ENCODE results near the gene DRD2.

DRD2 gene

DNA sequence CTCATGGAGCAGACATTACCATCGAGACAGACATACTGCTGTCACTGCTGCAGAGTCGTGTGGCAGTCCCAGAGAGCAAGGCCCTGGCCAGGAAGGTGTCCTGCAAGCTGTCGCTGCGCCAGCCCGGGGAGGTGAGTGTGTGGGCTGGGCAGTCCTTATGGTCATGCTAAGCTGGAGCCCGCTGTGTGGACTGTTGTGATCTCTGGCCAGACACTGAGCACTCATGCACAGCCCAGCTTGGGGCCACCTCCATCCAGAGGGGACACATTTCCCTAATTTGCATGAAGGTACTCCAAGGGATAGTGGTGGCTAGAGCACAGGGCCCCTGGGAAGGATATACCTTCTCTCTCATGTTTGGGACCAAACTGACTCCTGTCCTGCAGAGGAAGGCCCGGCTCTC is 78.0 kb downstream of the DRD2 start:
- DNase-seq: no peak

DNA sequence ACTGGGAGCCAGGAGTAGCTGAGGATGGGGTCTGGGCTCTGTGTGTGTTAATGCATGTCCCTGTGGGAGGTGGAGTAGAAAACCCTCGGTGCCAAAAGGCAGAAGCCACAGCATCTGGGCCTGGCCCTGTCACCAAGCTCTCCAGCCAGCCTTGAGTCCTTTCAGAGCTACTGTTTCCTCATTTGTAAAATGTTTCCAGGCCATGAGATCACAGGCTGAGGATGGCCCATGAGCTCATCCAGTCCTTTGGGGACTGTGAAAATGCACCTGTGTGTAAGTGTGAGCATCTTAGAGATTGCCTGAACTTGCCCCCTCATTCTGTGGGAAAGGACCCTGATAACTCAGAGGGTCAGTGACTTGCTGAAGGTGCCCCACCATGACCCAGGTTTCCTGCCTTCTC is 78.5 kb downstream of the DRD2 start:
- no peak for DNase-seq

- no peak for DNase-seq
Observed at GRCh38 chr11:113395782-113396336, 79.3 kb downstream of the DRD2 start.

DNA sequence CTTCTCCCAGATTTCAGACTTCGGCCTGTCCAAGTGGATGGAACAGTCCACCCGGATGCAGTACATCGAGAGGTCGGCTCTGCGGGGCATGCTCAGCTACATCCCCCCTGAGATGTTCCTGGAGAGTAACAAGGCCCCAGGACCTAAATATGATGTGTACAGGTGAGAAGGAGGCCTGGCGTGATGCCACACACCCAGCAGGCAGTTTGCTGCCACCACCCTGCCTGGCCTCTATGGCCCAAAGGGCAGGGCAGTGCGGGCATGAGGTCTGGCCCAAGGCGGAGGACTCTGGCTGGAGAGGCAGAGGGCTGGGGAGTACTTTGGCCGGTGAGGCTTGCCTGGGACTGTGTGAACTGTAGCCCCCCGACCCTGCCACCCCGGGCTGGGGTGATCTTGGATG is 80.3 kb downstream of the DRD2 start:
- DNase-seq: no peak

GRCh38 chr11:113393501-113393985 is 81.7 kb downstream of the DRD2 start:
- no peak for DNase-seq

- DNase-seq: no peak
Observed at GRCh38 chr11:113392236-113392921, 82.8 kb downstream of the DRD2 start.

DNA sequence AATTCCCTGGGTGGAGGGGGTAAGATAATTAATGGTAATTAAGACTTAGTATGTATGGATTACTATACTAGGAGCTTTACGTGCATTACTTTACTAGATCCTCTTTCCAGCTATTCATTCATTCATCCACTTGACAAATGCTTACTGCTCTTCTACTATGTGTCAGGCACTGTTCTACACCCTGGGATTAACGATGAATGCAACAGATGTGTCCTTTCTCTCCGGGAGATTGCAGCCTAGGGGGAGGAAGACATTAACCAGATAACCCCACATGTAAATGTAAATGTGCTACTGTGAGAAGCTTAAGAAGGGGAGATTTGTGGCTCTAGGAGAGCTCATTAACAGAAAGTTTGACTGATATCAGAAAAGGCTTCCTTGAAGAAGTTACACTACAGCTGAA is 85.9 kb downstream of the DRD2 start:
- DNase-seq: no peak

DNA sequence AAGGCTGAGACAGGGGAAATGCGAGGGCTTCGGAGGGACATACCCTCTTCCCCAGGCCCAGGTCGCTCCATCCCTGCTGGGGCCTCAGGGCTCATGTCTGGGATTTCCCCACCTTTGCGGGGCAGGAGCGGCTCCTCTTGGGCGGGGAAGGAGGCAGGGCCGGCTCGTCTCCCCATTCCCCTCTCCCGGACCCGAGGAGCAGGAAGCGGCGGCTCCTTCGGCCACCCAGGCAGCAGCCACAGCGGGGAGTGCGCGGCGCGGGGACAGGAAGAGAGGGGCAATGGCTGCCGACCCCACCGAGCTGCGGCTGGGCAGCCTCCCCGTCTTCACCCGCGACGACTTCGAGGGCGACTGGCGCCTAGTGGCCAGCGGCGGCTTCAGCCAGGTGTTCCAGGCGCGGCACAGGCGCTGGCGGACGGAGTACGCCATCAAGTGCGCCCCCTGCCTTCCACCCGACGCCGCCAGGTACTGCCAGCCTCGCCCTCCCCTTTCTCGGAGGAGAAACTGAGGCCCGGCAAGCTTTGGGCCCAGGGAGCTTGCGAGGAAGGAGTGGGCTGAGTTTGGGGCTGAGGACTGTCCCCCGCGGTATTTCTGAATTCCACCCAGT is 87.5 kb downstream of the DRD2 start, which contains the start of gene ANKK1:
Gene ANKK1 (plus strand): TSS at position 175 of the 607 bp plus-strand sequence. CDS start 106 bp downstream, at position 281.
- no peak for DNase-seq

DNA sequence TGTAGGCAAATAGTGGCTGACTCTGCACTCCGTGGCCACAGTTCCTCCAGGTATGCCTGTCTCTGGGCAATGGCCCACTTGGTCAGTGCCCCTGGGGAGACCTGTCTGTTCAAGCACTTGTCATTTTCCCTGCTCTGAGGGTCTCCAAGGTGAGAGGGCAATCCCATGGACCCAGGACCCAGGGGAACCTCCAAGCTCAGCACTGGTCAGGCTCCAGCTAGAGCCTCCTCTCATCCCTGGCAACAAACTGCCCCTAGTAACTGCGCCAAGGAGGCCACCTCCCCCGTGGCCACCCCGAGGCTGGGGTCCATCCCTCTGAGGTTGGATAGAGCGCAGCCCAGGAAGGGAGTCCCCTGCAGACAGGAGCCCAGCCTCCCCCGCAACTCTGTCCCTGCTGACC is 88.3 kb downstream of the DRD2 start:
- DNase-seq: no peak

DNA sequence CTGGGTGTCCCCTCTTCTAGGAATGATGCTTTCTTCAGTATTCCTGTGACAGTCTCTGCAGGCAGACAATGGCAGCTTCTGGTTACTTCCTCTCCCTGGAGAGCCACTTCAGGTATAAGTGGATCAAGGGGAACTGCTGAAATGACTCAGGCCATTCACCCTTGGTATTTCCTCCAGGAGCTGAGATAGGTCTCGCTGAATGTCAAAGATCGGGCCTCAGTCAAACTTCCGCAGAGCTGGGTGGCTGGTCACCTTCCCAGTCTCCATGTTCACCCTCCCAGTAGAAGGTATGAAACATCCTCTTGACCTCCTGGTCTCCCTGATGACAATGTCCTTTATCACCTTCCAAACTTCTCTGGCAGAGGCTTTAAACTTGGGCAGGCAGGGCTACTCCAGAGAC is 89.4 kb downstream of the DRD2 start:
- no peak for DNase-seq

DNA sequence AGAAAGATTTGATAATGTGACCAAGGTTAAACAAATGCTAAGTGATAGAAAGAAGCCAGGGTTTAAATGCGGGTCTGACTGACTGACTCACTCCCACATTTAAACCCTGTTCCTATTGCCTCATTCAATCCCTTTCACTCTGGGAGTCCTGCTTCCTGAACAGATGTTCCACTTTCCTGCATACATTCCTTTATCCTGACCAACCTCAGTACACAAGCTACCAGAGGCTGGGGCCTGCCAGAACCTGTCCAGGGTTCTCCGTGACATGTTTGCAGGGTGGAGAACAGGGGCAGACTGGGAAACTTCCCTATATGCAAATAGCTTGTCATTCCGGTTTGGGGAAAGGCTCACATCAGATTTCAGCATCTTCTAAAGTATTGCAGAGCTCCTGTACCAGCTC is 90.6 kb downstream of the DRD2 start:
- peak; percentile 85 for DNase-seq

DNA sequence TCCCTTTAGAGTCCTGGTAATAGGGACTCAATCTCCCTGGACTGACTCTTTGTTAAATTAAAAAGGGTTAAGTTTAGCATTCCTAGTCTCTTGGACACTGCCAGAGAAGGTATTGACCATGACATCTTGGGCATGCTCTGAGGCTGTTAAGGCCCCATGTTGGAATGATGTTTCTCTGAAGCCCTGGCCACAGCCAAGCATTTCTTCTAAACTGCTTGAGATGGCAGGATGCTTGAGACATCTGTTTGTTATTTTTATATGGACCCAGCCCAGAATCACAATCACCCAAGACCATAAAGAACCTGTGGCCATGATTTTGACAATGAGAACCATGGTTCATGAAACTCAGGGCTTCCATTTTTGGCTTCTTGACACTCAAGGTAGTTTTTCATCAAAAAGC is 93.1 kb downstream of the DRD2 start:
- DNase-seq: no peak

GRCh38 chr11:113378692-113379091 is 96.5 kb downstream of the DRD2 start:
- DNase-seq: no peak

GRCh38 chr11:113377681-113378412 is 97.4 kb downstream of the DRD2 start:
- peak; percentile 25 for DNase-seq

GRCh38 chr11:113376156-113376555 is 99.0 kb downstream of the DRD2 start:
- no peak for DNase-seq

DNA sequence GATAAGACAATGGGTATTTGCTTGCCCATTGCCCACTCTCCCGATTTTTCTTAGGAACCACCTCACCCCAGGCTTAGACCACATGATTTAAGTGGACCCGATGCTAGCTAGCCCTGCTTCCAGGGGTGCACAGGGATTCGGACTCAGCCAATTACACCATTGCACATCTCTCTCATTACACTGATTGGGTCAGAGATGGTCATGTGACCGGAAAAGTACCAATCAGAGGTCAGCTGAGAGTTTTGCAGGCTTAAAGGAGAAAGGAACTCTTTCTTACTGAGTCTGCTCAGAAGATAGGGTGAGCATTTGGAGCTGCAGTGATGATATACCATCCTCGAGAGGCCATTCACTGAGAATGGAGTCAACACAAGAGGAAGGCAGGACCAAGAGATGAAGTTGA is 99.8 kb downstream of the DRD2 start:
- DNase-seq: no peak

GRCh38 chr11:113373981-113374560 is 101.1 kb downstream of the DRD2 start:
- no peak for DNase-seq

GRCh38 chr11:113373306-113373705 is 101.9 kb downstream of the DRD2 start:
- peak; percentile 50 for DNase-seq

DNA sequence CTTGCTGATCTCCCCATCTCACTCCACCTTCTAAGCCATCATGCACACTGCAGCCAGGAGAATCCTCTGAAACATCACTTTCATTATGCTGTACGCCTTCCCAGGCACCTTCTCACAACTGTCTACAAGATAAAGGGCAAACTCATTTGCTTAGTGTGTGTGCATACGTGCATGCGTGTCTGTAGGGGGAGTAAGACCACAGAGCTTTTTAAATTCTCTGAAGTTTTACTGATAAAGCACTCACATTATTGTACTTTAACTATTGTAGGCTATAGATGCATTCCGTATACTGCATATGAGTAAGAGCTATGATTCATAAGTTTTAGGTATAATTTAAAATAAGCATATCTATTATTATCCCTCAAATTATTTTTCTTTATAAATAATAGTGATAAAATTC is 102.9 kb downstream of the DRD2 start:
- no peak for DNase-seq

DNA sequence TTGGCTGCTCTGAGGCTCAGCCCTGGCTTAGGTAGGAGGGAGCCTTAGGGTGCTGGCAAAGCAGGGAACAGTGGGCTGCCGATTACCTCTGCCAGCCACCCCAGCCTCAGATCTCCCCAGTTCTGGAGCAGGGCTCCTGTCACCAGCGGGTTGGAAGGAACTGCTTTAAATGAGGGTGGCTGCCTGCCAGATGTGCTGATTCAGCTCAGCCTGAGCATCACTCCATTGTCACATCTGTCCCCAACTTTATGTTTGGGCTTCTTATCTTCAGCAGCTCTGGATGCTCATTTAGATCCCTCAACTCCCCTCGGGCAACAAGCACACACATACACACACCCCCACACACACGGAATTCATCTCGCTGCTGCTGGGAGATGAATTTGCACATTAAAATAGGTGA is 104.6 kb downstream of the DRD2 start:
- no peak for DNase-seq

- no peak for DNase-seq
Observed at GRCh38 chr11:113369411-113369810, 105.8 kb downstream of the DRD2 start.

- no peak for DNase-seq
Observed at GRCh38 chr11:113365895-113366294, 109.3 kb downstream of the DRD2 start.

DNA sequence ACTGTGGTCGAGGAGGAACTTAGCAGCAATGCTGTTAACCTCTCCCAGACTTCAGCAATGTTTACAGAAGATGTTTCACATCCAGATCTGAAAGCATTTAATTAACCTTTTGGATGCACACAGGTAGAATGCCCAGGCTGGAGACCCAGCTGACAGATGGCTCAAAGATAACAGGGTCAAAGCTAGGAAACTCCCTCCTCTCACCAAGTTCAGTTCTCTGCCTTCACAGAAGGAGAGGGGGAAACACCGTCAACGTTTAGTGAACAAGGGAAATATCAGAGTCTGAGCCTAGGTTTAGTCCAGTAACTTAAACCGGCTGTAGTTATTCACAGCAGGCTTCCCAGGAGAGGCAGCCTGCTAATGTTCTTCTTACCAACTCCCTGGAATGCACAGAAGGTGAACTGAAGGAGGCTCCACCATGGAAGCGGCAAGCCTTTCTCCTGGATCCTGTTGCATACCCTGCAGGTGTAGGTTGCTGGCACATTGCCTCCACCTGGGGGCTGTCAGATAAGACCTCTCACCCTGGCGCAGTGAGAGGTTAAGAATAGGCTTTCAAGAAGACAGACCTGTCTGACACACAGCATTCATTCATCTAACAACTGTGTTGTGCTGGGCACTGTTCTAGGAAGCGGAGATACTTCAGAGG is 111.1 kb downstream of the DRD2 start:
- DNase-seq: no peak

All from fibroblast of skin of right quadriceps (primary cell).